HG03060 (cell line): ENCODE results near the gene SRGAP2C.
"Not testable (repeated sequence)": the region's sequence is repeated elsewhere in the genome, so short reads cannot be mapped to it uniquely, and the experiment has no call there.

ENCODE experiments used
- ATAC-seq: cut with Tn5 transposase; IDR thresholded peaks from one replicate; pipeline ENCODE4 v1.9.1; 2021; ENCODE audit warnings: low read depth, moderate number of reproducible peaks; ENCODE audit not compliant: unreplicated experiment

The SRGAP2C gene

GRCh38 chr1:121366171-121366570 is 181.4 kb downstream of the SRGAP2C start:
- not testable (repeated sequence) for ATAC-seq

DNA sequence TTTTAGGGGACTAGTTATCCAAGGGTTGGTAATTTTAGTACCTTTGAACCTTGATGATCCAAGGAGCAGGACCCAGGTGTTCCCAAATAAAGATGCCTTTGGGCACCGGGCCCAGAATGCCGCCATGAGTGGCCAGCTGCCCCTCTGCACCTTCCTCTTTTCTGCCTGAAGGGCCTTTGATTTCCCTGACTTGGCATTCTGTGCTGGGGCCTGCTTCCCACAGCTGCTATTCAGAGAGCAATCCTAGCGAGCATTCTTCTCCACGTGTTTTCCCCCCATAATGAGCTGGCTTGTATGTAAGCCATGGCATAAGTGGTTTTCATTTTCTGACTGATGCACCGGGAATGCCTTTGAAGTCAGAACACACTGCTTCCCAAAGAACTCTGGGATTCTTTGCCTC is 184.1 kb downstream of the SRGAP2C start:
- not testable (repeated sequence) for ATAC-seq

GRCh38 chr1:121369959-121370358 is 185.2 kb downstream of the SRGAP2C start:
- not testable (repeated sequence) for ATAC-seq

DNA sequence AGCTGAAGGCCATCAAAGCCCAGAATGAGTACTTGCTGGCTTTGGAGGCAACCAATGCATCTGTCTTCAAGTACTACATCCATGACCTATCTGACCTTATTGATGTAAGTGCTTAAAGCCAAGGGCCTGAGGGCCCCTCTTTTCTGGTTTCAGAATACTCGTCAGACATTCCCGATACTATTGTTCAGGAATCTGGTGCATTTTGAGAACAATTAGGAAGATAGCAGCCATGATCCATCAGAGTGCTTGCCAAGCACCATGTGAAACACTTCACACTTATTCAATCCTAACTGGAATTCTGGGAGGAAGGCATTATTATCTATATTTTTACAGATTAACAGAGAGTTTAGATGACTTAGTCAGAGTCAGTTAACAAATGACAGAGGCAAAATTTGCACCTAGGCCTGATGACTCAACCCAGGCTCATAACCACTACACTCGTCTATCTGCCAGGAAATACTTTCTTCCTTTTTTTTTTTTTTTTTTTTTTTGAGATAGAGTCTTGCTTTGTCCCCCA is 190.1 kb downstream of the SRGAP2C start:
- not testable (repeated sequence) for ATAC-seq

- not testable (repeated sequence) for ATAC-seq
These were observed 192.2 kb downstream of the SRGAP2C start for GRCh38 chr1:121376986-121377385.

- not testable (repeated sequence) for ATAC-seq
These were observed 194.0 kb downstream of the SRGAP2C start for GRCh38 chr1:121378757-121379156.

GRCh38 chr1:121384754-121385153 is 200.0 kb downstream of the SRGAP2C start:
- ATAC-seq: not testable (repeated sequence)

DNA sequence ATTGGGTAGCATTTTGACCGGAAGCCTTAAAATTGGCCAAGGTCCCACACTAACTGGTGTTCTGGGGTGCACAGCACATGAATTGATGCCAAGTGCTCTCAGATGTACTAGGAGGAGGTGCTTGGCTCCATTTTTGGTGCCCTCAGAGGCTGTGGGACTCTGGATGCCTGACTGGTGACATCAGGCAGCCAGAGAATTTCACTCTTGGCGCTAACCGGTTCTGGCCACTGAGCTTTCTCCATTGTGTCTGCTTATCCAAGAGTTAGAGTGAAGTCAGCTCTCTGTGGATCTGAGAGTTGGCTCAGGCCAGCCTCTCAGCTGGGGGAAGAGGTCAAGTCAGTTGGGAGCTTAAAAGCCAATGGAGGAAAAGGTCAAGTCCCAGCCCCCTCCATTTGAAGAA is 200.4 kb downstream of the SRGAP2C start:
- not testable (repeated sequence) for ATAC-seq

DNA sequence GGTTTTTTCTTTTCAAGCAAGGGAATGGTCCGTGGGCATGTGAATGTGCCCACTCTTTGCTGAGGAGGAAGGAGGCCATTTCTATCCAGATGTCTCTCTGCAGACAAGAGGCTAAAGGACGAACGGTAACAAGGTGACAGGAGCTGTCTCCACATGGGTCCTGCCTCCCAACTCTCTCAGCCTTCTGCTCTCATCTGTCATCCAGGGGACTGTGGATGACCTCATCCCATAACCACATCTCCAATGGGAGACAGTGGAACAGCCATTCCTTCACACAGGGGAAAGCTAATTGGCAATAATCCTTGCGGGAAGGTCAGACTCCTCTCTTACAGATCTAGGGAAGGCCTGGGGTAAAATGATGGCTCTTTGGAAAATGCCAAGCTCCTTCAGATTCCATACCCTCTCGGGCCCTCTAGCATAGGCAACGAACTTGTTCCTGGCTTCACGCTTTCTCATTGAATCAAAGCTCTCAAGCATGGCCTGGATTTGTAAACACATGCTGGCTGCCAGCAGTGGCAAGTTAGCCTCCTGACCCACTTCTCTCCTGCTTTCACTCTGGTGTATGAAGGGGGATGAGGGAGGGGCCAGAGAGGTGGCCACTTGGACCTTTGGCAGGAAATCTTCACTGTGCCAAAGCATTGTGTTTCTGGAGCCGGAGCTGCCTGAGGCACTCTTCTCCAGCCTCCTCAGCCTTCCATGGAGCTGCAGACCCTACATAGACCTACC is 201.0 kb downstream of the SRGAP2C start:
- ATAC-seq: not testable (repeated sequence)

DNA sequence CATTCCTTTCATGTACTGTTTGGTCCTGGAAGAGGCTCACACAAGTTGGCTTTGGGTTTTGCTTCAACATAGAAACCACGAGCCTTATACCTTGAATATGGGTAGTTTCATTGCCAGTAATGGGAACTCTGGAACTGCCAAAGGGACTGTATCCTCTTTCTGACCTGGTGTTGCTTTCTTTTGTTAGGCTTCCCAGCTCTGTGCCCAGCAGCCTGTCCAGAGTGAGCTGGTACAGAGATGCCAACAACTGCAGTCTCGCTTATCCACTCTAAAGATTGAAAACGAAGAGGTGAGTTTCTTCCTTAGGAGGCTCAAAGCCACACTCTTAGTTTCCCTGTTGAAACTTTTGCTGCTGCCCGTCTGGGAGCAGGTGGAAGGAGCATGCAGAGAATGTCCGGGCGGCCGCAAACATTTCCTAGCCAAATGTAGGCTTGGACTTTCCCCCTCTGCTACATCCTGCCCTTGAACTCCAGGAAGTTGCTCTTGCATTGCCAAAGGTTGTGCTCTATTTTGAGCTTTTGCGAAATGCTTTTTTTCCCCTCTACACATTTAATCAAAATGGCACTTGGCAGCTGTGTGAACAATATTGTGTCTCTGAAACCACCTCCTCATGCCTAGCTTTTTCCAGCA is 201.7 kb downstream of the SRGAP2C start:
- not testable (repeated sequence) for ATAC-seq

GRCh38 chr1:121389895-121390560 is 205.3 kb downstream of the SRGAP2C start:
- ATAC-seq: not testable (repeated sequence)

DNA sequence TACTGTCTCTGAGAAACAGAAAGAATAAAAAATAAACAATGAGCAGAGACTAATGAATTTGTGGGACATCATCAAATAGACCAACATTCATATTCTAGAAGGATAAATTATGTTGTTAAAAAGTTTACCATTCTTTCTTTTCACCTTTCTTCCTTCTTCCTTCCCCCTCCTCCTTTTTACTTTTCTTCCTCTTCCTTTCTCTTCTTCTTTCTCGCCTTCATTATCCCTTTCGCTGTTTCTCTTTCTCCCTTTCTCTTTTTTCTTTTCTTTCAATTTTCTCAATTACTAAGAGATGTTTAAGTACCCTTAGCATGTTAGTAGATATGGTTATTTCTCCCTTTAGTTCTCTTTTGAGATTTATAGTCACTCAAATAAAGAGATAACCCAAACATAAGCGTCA is 207.4 kb downstream of the SRGAP2C start:
- ATAC-seq: not testable (repeated sequence)

DNA sequence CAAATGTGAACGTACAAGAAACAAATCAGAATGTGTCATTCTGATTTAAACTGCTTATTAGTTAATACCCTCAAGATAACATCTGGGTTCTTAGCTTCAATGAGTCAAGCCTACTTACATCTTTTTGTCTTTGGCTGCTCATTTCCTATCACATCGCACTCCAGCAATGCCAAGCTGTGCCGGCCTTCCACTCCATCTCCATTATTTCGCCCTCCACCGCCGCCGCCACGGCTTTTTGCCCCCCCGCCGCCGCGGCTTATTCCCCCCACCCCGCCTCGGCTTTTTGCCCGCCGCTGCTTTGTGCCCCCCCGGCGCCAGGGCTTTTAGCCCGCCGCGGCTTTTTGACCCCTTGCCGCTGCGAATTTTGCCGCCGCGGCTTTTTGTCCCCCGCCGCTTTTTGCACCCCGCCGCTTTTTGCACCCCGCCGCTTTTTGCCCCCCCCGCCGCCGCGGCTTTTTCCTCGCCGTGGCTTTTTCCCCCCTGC is 211.0 kb downstream of the SRGAP2C start:
- ATAC-seq: not testable (repeated sequence)

DNA sequence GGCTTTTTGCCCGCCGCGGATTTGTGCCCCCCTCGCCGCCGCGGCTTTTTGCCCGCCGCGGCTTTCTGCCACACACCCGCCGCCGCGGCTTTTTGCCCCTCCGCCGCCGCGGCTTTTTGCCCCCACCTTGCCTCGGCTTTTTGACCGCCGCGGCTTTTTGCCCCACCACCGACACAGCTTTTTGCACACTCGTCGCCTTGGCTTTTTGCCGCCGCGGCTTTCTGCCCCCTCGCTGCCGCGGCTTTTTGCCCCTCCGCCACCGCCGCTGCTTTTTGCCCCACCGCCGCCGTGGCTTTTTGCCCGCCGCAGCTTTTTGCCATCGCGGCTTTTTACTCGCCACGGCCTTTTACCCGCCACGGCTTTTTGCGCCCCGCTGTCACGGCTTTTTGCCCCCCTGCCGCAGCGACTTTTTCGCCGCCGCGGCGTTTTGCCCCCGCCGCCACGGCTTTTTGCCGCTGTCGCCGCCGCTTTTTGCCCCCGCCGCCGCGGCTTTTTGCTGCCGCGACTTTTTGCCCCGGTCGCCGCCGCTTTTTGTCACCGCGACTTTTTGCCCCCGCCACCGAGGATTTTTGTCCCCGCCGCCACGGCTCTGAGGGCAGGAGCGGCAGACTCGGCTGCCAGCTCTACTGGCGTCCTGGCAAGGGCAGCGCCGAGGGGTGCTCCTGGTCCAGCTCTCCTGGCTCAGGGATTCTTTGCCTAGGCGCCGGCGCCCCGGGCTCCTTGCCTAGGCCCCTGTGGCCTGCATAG is 211.7 kb downstream of the SRGAP2C start:
- ATAC-seq: not testable (repeated sequence)

DNA sequence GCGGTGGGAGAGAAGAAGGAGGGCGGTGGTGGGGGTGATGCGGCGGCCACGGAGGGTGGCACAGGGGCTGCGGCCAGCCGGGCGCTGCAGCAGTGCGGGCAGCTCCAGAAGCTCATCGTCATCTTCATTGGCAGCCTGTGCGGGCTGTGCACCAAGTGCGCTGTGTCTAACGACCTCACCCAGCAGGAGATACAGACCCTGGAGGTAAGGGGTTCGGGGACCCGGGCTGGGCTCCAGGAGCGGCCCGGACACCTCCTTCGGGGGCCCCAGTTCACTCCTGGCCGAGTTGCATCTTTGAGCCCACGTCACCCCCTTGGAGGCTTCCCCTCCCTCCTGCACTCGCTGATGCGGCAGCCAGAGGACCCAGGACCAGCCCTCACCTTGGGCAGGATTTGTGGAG is 212.3 kb downstream of the SRGAP2C start:
- not testable (repeated sequence) for ATAC-seq

DNA sequence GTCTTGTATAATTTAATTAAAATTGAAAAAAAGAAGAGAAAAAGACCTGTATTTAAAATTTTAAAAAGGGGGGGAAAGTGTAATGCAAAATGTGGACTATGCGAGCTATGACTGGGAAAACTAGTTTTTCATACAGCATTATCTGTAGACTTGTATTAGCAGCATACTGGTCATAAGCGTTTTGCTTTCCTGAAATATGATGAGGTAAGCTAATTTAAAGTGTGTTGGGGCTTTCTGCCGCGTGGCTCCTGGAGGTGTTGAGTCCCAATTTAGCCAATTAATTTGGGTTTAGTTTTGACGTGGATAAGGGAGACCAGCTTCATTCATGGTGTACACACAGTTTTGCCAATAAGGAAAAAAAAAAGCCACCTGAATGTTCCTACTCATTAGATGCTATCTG is 214.4 kb downstream of the SRGAP2C start:
- ATAC-seq: not testable (repeated sequence)

DNA sequence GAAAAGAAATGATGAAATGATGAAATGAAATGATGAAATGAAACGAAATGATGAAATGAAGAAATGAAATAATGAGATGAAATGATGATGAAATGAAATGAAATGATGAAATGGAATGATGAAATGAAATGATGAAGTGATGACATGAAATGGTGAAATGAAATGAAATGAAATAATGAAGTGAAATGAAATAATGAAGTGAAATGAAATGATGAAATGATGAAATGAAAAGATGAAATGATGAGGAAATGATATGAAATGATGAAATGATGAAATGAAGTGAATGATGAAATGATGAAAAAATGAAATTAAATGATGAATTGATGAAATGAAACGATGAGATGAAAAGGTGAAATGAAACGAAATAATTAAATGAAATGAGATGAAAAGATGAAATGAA is 215.3 kb downstream of the SRGAP2C start:
- not testable (repeated sequence) for ATAC-seq

- not testable (repeated sequence) for ATAC-seq
These were observed 216.0 kb downstream of the SRGAP2C start for GRCh38 chr1:121400541-121401310.

DNA sequence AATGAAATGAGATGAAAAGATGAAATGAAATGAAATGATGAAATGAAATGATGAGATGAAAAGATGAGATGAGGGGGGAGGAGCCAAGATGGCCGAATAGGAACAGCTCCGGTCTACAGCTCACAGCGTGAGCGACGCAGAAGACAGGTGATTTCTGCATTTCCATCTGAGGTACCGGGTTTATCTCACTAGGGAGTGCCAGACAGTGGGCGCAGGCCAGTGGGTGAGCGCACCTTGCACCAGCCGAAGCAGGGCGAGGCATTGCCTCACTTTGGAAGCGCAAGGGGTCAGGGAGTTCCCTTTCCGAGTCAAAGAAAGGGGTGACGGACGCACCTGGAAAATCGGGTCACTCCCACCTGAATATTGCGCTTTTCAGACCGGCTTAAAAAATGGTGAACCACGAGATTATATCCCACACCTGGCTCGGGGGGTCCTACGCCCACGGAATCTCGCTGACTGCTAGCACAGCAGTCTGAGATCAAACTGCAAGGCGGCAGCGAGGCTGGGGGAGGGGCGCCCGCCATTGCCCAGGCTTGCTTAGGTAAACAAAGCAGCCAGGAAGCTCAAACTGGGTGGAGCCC is 216.7 kb downstream of the SRGAP2C start:
- ATAC-seq: not testable (repeated sequence)
